Right hindlimb (tissue), 1 donor: ENCODE results near the gene LPIN3.
"Not testable (repeated sequence)": the region's sequence is repeated elsewhere in the genome, so short reads cannot be mapped to it uniquely, and the experiment has no call there.

Source experiments
- DNase-seq: peaks from one replicate; pipeline ENCODE4 v3.0.0-alpha.2; 2018

The LPIN3 gene, protein sequence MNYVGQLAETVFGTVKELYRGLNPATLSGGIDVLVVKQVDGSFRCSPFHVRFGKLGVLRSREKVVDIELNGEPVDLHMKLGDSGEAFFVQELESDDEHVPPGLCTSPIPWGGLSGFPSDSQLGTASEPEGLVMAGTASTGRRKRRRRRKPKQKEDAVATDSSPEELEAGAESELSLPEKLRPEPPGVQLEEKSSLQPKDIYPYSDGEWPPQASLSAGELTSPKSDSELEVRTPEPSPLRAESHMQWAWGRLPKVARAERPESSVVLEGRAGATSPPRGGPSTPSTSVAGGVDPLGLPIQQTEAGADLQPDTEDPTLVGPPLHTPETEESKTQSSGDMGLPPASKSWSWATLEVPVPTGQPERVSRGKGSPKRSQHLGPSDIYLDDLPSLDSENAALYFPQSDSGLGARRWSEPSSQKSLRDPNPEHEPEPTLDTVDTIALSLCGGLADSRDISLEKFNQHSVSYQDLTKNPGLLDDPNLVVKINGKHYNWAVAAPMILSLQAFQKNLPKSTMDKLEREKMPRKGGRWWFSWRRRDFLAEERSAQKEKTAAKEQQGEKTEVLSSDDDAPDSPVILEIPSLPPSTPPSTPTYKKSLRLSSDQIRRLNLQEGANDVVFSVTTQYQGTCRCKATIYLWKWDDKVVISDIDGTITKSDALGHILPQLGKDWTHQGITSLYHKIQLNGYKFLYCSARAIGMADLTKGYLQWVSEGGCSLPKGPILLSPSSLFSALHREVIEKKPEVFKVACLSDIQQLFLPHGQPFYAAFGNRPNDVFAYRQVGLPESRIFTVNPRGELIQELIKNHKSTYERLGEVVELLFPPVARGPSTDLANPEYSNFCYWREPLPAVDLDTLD

DNA sequence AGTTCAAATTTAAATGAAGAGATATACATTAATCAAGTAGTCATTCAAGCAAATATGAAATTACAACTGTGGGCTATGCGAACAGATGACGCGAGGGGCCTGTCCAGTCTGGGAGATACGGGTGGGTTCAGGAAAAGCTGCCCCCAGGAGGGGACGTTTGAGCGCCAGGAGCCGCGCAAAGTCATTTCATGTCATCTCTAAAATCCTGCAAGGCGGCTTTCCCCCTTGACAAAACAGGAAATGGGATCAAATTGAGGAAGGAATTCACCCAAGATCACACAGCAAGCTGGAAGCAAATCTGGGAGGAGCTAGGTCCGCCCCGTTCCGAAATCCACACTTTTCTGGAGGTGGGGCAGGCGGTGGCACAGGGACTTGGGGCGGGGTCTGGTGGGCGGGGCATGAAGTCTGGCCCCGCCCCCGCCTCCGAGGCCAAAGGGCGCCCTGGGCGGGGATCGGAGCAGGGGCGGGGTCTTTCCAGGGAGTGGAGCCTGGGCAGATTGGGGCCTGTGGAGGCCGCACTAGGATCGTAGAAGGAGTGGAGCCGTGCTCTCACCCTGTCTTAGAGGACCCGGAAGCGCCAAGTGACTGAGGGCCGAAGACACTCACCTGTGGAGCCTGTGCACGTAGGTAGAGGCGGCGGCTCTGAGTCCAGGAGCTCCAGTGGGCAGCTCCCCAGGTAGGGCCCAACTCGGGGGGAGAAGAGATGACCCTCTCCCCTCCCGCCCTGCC lies at the start of gene LPIN3:
TSS of gene LPIN3 (plus strand) at position 495 of the 729 bp plus-strand sequence. CDS start 4,983 bp downstream, outside the sequence.
- DNase-seq, result peak; percentile 89

DNA sequence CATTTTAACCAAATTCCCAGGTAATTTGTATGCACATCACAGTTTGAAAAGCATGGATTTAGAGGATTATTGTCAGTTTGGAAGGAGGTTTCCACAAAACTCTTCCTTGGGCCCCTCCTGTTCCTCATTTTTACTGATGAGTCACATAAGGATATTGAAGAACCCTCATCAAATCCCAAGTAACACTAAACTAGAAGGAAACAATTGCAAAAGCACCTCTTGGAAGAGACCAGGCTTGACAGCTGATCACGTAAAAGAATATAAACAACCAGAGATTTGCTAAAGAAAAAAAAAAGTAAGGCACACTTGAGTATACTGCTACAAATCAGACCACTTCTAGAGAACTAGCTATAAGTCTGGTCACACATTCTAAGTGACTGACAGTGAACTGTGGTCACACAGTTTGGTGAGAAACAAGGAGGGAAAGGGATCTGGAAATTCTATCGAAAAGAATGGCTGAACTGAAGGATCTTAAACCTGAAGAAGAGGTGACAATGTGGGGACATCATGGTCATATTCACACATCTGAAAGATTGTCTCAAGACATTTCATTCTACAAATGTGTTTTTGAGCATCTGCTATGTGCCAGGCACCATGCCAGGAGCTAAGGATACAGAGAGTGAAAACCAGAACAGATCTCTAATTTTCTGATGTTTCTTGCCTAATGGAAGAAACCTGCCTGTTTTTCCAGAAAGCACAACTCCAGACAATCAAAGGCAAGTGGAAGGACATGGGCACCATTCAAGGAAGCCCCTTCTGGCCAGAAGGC lies 47.2 kb upstream of the LPIN3 start:
- no peak for DNase-seq

GRCh38 chr20:41299899-41300298 lies 40.7 kb upstream of the LPIN3 start:
- no peak for DNase-seq

DNA sequence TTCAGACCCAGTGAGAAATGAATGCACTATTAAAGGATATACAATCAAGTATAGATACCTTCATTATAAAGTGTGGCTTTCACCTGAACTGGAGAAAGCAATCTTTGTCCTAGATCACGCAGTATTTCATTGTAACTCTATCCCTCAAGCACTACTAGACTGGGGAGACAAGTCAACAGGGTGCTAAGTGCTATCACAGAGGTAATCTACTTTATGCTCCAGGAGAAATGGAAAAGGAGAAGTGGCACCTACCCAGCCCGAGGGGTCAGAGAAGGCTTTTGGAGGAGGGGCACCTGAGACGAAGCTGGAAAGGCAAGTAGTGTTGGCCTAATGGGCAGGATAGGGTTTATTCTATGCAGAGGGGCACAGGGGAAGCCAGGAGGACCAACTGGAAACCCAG lies 40.2 kb upstream of the LPIN3 start:
- no peak for DNase-seq

- no peak for DNase-seq
Measured at GRCh38 chr20:41300886-41301285, 39.7 kb upstream of the LPIN3 start.

DNA sequence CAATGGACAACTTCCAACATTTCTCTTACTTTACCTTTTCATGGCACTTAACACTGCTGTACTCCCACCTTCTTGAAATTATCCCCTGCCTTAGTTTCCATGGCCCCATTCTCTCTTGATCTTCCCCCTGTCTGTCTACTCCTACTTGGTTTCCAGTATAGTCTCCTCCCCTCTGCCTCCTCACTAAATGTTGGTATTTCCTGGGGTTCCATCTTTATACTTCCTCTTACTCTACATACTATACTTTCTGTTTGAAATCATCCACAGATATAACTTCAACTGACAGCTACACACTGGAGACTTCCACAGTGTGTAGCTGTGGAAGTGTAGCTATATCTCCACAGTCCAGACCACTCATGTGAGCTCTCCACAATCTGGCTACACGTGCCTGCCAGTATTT lies 36.6 kb upstream of the LPIN3 start:
- DNase-seq, result no peak

- no peak for DNase-seq
Measured at GRCh38 chr20:41304424-41305079, 36.1 kb upstream of the LPIN3 start.

DNA sequence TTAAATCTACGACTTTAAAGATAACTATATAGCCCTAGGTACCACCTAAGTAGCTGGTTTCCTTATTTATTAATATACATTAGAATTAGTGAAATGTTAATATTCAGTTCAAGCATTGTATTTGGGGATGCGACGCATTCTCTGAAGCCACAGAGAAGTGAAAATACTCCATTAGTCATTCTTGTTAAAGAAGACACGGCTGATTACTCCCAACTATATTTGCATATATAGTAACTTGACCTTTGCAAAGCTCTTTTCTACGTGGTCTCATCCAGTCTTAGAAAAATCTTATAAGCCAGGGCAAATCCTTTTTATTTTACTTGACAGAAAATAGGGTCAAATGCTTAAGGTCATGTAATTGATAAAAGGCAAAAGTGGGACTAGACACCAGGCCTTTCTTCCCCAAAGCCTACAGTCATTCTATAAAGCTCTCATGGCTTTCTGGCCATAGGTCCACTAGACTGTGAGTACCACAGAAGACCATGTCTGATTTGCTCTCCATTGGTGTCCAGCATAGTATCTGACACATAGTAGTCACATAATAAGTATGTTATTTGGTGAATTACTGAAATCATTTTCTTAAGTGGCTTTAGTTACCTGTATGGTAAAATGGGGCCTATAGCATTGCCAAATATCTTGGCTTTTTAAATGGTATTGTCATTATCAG lies 34.4 kb upstream of the LPIN3 start:
- DNase-seq, result no peak

- no peak for DNase-seq
Measured at GRCh38 chr20:41307021-41307420, 33.6 kb upstream of the LPIN3 start.

GRCh38 chr20:41308290-41308711 lies 32.3 kb upstream of the LPIN3 start:
- DNase-seq, result no peak

DNA sequence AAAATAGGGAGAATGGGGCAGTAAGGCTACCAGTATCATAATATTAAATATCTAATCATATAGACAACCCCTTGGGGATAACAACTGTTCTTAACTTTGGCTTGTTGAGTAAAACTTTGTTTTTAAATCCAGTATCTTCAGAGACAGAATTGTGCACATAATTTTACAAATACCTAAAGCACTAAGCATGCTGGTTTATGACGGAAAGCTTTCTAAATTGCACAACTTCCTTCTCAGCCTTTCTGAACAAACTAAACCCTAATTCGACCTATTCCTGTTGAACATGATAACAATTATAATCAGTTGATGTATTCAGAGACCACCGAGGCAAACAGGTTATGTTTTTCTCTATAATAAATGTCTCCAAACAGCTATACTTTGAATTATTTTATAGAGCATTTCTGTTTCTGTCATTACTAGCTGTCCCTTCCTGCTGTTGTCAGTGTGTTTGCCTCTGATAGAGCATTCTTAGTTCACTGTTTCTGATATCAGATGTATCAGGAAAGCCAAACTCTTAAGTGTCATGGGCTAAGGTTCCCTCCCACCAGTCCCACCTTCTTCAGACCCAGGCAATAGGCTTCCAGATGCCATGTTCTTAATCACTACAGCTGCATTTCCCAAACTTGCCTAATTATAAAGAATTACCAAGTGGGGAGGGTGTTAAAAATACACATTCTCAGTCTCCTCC lies 31.8 kb upstream of the LPIN3 start:
- DNase-seq, result no peak

GRCh38 chr20:41309817-41310216 lies 30.8 kb upstream of the LPIN3 start:
- no peak for DNase-seq

- DNase-seq, result not testable (repeated sequence)
Measured at GRCh38 chr20:41312009-41312408, 28.6 kb upstream of the LPIN3 start.

DNA sequence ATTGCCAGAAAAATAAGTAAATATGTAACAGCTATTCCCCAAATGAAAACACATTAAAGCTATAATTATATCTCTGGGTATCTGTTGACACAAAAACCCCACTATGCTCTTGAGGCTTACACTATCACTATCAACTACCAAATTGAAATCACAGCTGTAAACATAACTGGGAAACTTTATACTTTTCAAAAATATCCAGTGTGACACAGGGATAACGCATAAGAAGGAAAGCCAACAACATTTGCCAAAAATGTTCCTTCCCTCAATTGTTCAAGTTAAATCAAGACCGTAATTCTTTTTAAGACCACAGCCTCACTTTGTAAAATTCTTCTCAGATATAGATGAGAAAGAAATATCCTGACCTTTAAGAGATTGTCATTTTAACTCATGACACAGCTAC lies 26.2 kb upstream of the LPIN3 start:
- no peak for DNase-seq

DNA sequence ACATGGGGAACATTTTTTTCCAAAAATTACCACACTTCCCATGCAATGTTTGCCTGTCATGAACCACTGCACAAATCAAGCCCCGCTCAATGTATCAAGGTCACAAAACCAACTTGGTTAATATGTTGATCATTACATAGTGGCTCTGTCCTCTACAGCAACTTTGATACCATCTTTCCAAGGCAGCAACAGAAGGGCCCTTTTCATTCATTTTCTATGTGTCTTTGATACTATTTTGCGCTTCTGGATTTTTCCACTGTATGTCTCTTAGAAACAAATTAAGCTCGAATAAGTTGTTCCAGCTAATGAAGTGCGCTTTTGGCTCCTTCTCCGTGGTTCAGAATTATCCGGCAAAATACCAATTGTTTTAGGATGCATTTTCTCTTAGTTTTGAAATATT lies 24.6 kb upstream of the LPIN3 start:
- no peak for DNase-seq

- peak; percentile 87 for DNase-seq
Measured at GRCh38 chr20:41316602-41317545, 23.7 kb upstream of the LPIN3 start.

GRCh38 chr20:41317546-41318270 lies 22.9 kb upstream of the LPIN3 start, which contains the start of gene ZHX3:
Gene ZHX3 (minus strand): TSS chr20:41317731. CDS start chr20:41204916, 112,815 bp downstream.
- peak; percentile 99 for DNase-seq

DNA sequence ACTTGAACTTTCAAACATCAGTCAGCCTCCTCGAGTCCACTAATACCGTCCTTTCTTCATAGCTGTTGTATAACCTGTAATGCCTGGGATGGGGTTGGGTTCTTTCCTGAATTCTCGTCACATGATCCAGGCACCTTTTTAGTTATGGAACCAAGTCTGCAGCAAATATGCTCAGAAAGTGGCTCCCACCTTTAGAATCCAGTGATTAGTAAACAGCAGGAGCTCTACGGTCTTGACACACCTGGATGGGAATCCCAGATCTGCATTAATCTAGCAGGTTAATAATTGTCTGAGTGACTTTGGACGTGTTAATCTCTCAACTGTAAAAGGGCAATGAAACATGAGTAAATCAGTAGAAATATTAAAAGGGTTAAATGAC lies 22.4 kb upstream of the LPIN3 start:
- no peak for DNase-seq

DNA sequence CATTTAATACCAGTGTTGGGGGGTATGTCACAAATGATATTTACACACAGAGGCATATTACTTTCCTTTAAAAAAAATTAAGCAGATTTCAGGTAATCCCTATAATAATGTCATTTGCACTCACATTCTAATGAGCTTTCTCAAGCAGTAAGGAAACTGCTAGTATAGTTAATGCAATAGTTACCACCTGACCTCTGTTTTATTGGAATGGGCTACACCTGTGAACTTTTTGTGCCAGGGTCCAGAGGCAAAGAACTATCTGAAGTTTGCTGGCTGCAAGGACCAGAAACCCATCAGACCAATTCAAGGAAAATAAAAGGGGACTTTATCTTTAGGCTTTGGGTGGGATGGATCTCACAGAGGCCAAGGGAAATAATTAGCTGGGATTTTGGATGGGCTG lies 20.2 kb upstream of the LPIN3 start:
- DNase-seq, result no peak
